LNCaP clone FGC (cell line): ENCODE results near the gene CLDN6.

Source experiments
- DNase-seq: peaks from one replicate; pipeline ENCODE4 v3.0.0-alpha.2; 2011; ENCODE audit warnings: low read depth
- H3K4me3 ChIP-seq: 2 replicates; pipeline ENCODE4 v1.5.1; 2011; ENCODE audit warnings: mild to moderate bottlenecking, low read depth, low read length, control low read depth
- TF ChIP-seq, protein P1 (sequence below): IDR thresholded peaks from 2 replicates; pipeline ENCODE4 v1.5.1; 2012; ENCODE audit warnings: mild to moderate bottlenecking; ENCODE audit not compliant: control insufficient read depth, insufficient read depth; ENCODE audit errors: extremely low read depth

Gene CLDN6

DNA sequence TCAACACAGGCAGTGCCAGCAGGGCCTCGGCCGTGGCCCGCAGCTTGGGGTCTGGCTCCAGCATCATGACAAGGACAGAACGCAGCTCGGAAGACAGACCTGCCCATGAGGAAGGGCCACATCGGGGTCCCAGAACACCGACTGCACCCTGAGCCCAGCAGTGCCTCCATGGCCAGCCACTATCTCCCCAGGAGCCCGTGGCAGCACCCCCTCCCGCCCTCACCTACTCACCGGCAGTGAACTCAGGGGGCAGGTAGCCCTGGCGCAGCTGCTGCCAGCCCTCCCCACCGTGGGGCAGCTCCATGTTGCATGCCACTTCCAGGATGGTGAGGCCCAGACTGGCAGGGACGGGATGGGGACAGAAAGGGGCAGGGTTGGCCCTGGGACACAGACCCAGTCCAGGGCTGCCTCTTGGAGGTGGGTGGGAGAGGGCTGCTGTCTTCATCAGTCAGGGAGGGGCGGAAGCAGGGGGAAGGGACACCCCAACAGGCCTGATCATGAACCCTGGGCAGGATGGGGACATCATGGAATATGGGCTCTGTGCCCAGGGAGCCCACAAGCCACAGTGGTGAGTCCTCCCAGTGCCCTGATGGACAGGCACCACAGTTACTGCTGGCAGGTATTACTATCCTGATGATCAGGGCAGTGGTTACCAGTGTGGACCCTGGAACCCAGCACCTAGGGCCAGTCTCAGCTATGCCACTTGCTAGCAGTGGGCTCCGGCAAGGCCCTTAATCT is 43.5 kb downstream of the CLDN6 start:
- no peak overlapping the region for H3K4me3 ChIP-seq
- no peak for DNase-seq
- TF ChIP-seq, protein P1, sequence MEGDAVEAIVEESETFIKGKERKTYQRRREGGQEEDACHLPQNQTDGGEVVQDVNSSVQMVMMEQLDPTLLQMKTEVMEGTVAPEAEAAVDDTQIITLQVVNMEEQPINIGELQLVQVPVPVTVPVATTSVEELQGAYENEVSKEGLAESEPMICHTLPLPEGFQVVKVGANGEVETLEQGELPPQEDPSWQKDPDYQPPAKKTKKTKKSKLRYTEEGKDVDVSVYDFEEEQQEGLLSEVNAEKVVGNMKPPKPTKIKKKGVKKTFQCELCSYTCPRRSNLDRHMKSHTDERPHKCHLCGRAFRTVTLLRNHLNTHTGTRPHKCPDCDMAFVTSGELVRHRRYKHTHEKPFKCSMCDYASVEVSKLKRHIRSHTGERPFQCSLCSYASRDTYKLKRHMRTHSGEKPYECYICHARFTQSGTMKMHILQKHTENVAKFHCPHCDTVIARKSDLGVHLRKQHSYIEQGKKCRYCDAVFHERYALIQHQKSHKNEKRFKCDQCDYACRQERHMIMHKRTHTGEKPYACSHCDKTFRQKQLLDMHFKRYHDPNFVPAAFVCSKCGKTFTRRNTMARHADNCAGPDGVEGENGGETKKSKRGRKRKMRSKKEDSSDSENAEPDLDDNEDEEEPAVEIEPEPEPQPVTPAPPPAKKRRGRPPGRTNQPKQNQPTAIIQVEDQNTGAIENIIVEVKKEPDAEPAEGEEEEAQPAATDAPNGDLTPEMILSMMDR, result no peak

- TF ChIP-seq, protein P1, result no peak
- H3K4me3 ChIP-seq, result no peak overlapping the region
- no peak for DNase-seq
Observed at GRCh38 chr16:2973605-2974318, 44.2 kb downstream of the CLDN6 start.

GRCh38 chr16:2973093-2973492 is 44.9 kb downstream of the CLDN6 start:
- TF ChIP-seq, protein P1, result no peak
- H3K4me3 ChIP-seq, result no peak overlapping the region
- no peak for DNase-seq

- TF ChIP-seq, protein P1, result no peak
- no peak for DNase-seq
- H3K4me3 ChIP-seq, result no peak overlapping the region
Observed at GRCh38 chr16:2971985-2972784, 45.8 kb downstream of the CLDN6 start.

GRCh38 chr16:2971134-2971984 is 46.6 kb downstream of the CLDN6 start:
- no peak for DNase-seq
- TF ChIP-seq, protein P1, result no peak
- no peak overlapping the region for H3K4me3 ChIP-seq

- no peak for DNase-seq
- TF ChIP-seq, protein P1, result no peak
- peak overlapping the region; percentile 74 for H3K4me3 ChIP-seq
Observed at GRCh38 chr16:2970563-2970962, 47.4 kb downstream of the CLDN6 start.
